ENCODE measurements around the gene FAM222A. TPM values are rescaled to one million over a fixed set of nuclear protein-coding genes. Genes with fewer than 3 reads are reported as not detected.

FAM222A gene
- total RNA-seq, 1 donor from 2014 or later, result 1.5 TPM

DNA sequence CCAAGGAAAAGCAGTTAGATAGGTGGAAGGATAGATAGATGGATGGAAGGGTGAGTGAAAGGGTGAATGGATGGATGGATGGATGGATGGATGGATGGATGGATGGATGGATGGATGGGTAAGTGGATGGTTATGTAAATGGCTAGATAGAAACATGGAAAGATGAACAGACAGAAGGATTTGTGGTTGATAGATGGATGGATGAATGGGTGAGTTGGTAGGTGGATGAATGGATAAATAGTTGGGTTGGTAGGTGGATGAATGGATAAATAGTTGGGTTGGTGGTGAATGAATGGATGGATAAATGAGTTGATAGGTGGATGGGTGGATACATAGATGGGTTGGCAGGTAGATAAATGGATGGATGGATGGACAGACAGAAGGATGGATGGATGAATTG, 30.3 kb upstream of the FAM222A start:
- Mint-ChIP-seq H3K36me3 (ENCODE audit: unreplicated experiment) (no peaks in the 10 kb centered on the region), H3K27me3 (ENCODE audit: unreplicated experiment) (peaks cover 36% of the 10 kb centered on the region), H3K27ac (ENCODE audit: unreplicated experiment) (no peak overlapping the region), H3K9me3 (ENCODE audit: unreplicated experiment) (no peaks in the 10 kb centered on the region), H3K4me1 (ENCODE audit: unreplicated experiment) (no peaks in the 10 kb centered on the region), H3K4me3 (ENCODE audit: unreplicated experiment) (no peak overlapping the region)
- no peak for DNase-seq (ENCODE audit: extremely low spot score, unreplicated experiment)
- TF ChIP-seq, protein P1, sequence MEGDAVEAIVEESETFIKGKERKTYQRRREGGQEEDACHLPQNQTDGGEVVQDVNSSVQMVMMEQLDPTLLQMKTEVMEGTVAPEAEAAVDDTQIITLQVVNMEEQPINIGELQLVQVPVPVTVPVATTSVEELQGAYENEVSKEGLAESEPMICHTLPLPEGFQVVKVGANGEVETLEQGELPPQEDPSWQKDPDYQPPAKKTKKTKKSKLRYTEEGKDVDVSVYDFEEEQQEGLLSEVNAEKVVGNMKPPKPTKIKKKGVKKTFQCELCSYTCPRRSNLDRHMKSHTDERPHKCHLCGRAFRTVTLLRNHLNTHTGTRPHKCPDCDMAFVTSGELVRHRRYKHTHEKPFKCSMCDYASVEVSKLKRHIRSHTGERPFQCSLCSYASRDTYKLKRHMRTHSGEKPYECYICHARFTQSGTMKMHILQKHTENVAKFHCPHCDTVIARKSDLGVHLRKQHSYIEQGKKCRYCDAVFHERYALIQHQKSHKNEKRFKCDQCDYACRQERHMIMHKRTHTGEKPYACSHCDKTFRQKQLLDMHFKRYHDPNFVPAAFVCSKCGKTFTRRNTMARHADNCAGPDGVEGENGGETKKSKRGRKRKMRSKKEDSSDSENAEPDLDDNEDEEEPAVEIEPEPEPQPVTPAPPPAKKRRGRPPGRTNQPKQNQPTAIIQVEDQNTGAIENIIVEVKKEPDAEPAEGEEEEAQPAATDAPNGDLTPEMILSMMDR (IDR thresholded peaks at IDR 0.05), result no peak

DNA sequence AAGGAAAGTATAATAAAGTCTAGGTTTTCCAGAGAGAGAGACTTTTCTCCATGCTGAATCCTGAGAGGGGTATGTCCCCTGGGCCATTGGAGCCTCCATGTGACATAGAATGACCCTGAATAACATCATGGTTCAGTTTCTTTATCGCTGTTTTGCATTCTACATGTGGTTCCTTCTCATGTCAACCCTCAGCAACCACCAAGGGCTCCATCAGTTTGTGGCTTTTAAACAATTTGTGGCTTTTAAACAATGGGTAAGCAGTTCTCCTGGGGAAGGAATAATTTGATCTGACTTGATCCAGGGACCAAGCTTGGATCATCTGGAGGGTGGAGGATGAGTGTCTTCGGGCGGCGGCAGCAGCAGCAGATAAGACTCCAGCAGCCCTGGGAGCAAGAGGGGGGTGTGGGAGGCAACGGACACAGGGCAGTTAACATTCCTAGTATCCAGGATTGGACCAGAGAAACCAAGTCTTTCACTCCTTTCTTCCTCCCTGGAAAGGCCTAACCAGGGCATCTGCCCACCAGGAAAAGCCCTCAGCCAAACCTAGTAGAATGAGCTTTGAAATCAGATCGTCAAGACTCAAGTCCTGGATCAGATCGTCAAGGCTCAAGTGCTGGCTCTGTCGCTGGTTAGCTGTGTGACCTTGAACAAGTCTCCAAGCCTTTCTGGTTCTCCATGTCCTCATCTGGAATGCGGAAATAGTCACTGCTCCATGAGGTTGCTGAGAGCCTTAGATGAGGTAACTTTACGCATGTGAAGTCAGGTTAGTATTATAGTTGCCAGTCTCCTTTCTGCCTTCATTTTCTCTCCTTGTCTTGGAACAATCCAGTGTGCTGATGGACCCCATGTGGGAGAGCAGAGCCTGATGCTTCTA, 27.8 kb upstream of the FAM222A start:
- no peak for DNase-seq (ENCODE audit: extremely low spot score, unreplicated experiment)
- Mint-ChIP-seq H3K27ac (ENCODE audit: unreplicated experiment) (no peak overlapping the region), H3K4me1 (ENCODE audit: unreplicated experiment) (no peaks in the 10 kb centered on the region), H3K27me3 (ENCODE audit: unreplicated experiment) (peaks cover 29% of the 10 kb centered on the region), H3K4me3 (ENCODE audit: unreplicated experiment) (no peak overlapping the region), H3K9me3 (ENCODE audit: unreplicated experiment) (no peaks in the 10 kb centered on the region), H3K36me3 (ENCODE audit: unreplicated experiment) (no peaks in the 10 kb centered on the region)
- TF ChIP-seq, protein P1 (IDR thresholded peaks at IDR 0.05), result no peak

DNA sequence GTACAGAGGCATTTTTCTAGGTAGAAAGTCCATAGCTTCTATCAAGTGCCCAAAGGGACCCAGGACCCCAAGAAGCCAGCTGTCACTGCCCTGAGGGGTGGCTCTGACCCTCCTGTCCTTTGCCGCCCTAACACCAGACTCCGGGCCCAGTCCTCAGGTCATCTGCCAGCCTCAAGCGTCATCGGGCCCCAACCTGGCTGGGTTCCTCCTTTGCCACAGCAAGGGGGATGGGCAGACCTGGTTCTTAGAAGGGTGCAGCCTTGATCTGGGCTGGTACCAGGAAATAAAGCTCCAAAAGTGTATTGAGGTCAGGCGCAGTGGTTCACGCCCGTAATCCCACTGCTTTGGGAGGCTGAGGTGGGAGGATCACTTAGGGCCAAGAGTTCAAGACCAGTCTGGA, 27.1 kb upstream of the FAM222A start:
- H3K36me3 Mint-ChIP-seq (ENCODE audit: unreplicated experiment), result no peaks in the 10 kb centered on the region
- H3K27me3 Mint-ChIP-seq (ENCODE audit: unreplicated experiment), result peaks cover 27% of the 10 kb centered on the region
- H3K9me3 Mint-ChIP-seq (ENCODE audit: unreplicated experiment), result no peaks in the 10 kb centered on the region
- TF ChIP-seq, protein P1 (IDR thresholded peaks at IDR 0.05), result no peak
- no peak for DNase-seq (ENCODE audit: extremely low spot score, unreplicated experiment)
- H3K4me3 Mint-ChIP-seq (ENCODE audit: unreplicated experiment), result no peak overlapping the region
- H3K4me1 Mint-ChIP-seq (ENCODE audit: unreplicated experiment), result no peaks in the 10 kb centered on the region
- no peak overlapping the region for H3K27ac Mint-ChIP-seq (ENCODE audit: unreplicated experiment)

DNA sequence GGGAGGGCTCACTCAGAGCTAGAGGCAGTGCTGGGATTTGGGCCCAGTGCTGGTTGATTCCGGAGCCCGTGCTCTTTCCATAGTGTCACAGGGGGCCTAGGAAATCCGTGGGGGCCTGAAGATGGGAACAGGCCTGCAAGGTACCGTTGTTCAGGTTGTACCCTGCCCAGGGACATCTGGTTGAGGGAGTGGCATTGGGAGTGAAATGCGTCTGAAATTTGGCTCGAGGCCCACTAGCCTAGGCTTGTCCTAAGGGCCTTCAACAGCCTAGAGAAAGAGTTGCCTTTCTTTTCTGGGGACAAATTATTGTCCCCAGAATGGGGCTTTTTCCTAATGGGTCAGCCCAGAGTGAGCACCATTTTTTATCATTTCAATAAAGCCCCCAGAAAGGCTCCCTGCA, 26.4 kb upstream of the FAM222A start:
- no peaks in the 10 kb centered on the region for H3K36me3 Mint-ChIP-seq (ENCODE audit: unreplicated experiment)
- H3K9me3 Mint-ChIP-seq (ENCODE audit: unreplicated experiment), result no peaks in the 10 kb centered on the region
- H3K4me1 Mint-ChIP-seq (ENCODE audit: unreplicated experiment), result no peaks in the 10 kb centered on the region
- H3K27ac Mint-ChIP-seq (ENCODE audit: unreplicated experiment), result no peak overlapping the region
- peaks cover 25% of the 10 kb centered on the region for H3K27me3 Mint-ChIP-seq (ENCODE audit: unreplicated experiment)
- H3K4me3 Mint-ChIP-seq (ENCODE audit: unreplicated experiment), result no peak overlapping the region
- TF ChIP-seq, protein P1 (IDR thresholded peaks at IDR 0.05), result no peak
- no peak for DNase-seq (ENCODE audit: extremely low spot score, unreplicated experiment)

DNA sequence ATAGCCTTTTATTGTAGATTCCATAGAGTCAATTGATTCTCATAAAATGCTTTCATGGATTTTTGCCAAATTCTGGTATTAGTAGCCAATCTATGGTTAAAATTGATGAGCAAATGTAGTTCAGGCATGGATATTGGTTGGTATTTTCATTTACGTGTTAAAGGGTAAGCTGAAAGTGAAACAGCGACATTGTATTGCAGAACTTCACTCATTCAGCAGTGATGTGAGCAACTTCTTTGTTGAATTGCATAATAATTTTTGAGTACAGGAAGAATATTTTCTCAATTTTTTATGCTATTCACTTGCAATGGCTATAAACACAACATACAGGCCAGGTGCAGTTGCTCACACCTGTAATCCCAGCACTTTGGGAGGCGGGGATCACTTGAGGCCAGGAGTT, 24.2 kb upstream of the FAM222A start:
- TF ChIP-seq, protein P1 (IDR thresholded peaks at IDR 0.05), result no peak
- peaks cover 30% of the 10 kb centered on the region for H3K27me3 Mint-ChIP-seq (ENCODE audit: unreplicated experiment)
- DNase-seq (ENCODE audit: extremely low spot score, unreplicated experiment), result no peak
- H3K9me3 Mint-ChIP-seq (ENCODE audit: unreplicated experiment), result no peaks in the 10 kb centered on the region
- no peaks in the 10 kb centered on the region for H3K36me3 Mint-ChIP-seq (ENCODE audit: unreplicated experiment)
- H3K27ac Mint-ChIP-seq (ENCODE audit: unreplicated experiment), result no peak overlapping the region
- H3K4me1 Mint-ChIP-seq (ENCODE audit: unreplicated experiment), result no peaks in the 10 kb centered on the region
- no peak overlapping the region for H3K4me3 Mint-ChIP-seq (ENCODE audit: unreplicated experiment)
